ENCODE measurements around the gene HLA-B. TPM values are rescaled to one million over a fixed set of nuclear protein-coding genes. Genes with fewer than 3 reads are reported as not detected.
"Not testable (repeated sequence)": the region's sequence is repeated elsewhere in the genome, so short reads cannot be mapped to it uniquely, and the experiment has no call there.

HLA-B gene
- total and polyA plus RNA-seq, 2 of the 8 experiments (the other 6 are each of a cell fraction or from before 2014, with no cell fraction given): 154 to 233 TPM

GRCh38 chr6:31388916-31389801, 32.2 kb upstream of the HLA-B start:
- H2BK5ac ChIP-seq (ENCODE audit: low read depth, low read length); H4K91ac ChIP-seq (replicated peaks; ENCODE audit: insufficient read length, low read length); H4K20me1 ChIP-seq (replicated peaks in 1 of 2; ENCODE audit: control insufficient read depth in 1 of 2, insufficient read depth in 2 of 2, low read length in 2 of 2); H3K9ac ChIP-seq (replicated peaks in 1 of 4; ENCODE audit: extremely low read depth in 1 of 4, low read depth in 3 of 4, low read length in 3 of 4); POLR2A ChIA-PET (ENCODE audit: partially characterized antibody); H3K36me3 ChIP-seq (ENCODE audit: control insufficient read depth in 2 of 4, insufficient read depth in 4 of 4, low read length in 3 of 4); H4K8ac ChIP-seq (ENCODE audit: extremely low read depth, insufficient read depth, low read length); CTCF ChIA-PET (ENCODE audit: partially characterized antibody); H3K27me3 ChIP-seq (replicated peaks in 1 of 4; ENCODE audit: control insufficient read depth in 3 of 4, extremely low read depth in 1 of 4, insufficient read depth in 3 of 4, low read length in 3 of 4); H2BK15ac ChIP-seq (ENCODE audit: low read length); H3K4me3 ChIP-seq (ENCODE audit: extremely low read depth in 1 of 4, insufficient read depth in 2 of 4, low read depth in 3 of 4, low read length in 4 of 4); H3K79me1 ChIP-seq (ENCODE audit: low read depth, low read length); H3K56ac ChIP-seq (replicated peaks; ENCODE audit: insufficient read length, low read depth, low read length); H3K9me3 ChIP-seq (ENCODE audit: insufficient read depth in 2 of 2, low read depth in 1 of 2, low read length in 1 of 2); H3K23me2 ChIP-seq (ENCODE audit: low read depth, low read length); DNase-seq (ENCODE audit: low read depth in 1 of 2, low spot score in 2 of 2); H3K4me1 ChIP-seq (replicated peaks in 1 of 4; ENCODE audit: control insufficient read depth in 3 of 4, insufficient read depth in 4 of 4, low read length in 3 of 4); H2AK5ac ChIP-seq (ENCODE audit: low read depth, low read length); H2AFZ ChIP-seq (ENCODE audit: low read length); H2BK20ac ChIP-seq (ENCODE audit: low read length); H3K79me2 ChIP-seq (ENCODE audit: control insufficient read depth in 1 of 2, insufficient read depth in 2 of 2, low read length in 2 of 2); H2BK120ac ChIP-seq (replicated peaks; ENCODE audit: low read depth, low read length); H3K4me2 ChIP-seq (ENCODE audit: insufficient read depth in 1 of 2, low read depth in 2 of 2, low read length in 2 of 2); H3K18ac ChIP-seq (ENCODE audit: extremely low read depth, low read length); H3K4ac ChIP-seq (replicated peaks; ENCODE audit: insufficient read length, low read depth, low read length); H3K14ac ChIP-seq (ENCODE audit: insufficient read length); H4K5ac ChIP-seq (ENCODE audit: insufficient read length, low read depth, low read length); H3K23ac ChIP-seq (ENCODE audit: insufficient read length); H3K27ac ChIP-seq (ENCODE audit: low read depth, low read length); H2BK12ac ChIP-seq (ENCODE audit: low read depth, low read length): not testable (repeated sequence)
- peak; percentile 100 for FAIRE-seq
- 55% methylated on average over 3 of the region's 13 CpGs; no CpG with 5 or more reads in 1 of the 2 experiments for WGBS, 2 experiments (ENCODE audit: extremely low coverage in 1 of 2, insufficient coverage in 1 of 2, insufficient read length in 1 of 2, insufficient replicate concordance in 2 of 2, low coverage in 1 of 2, low lambda C conversion rate in 2 of 2, missing lambda C conversion rate in 1 of 2)
